Hindlimb muscle (tissue), 1 donor: ENCODE measurements around the gene PRKCD. TPM values are rescaled to one million over a fixed set of nuclear protein-coding genes. Genes with fewer than 3 reads are reported as not detected.

Experiments
- DNase-seq: peaks from one replicate; pipeline ENCODE4 v3.0.0-alpha.2; 2013
- polyA plus RNA-seq: library from polyadenylated mRNA; unstranded; fragments of 120-200 nt; gene quantifications from one replicate; pipeline ENCODE4 v1.2.1, GENCODE V29; 2013; ENCODE audit not compliant: insufficient read length

PRKCD gene
- polyA plus RNA-seq, 1 donor = 8.2 TPM

GRCh38 chr3:53171827-53172505 lies 11.0 kb downstream of the PRKCD start:
- DNase-seq = no peak

GRCh38 chr3:53173107-53173506 lies 12.1 kb downstream of the PRKCD start:
- no peak for DNase-seq

GRCh38 chr3:53174346-53175250 lies 13.6 kb downstream of the PRKCD start:
- DNase-seq = no peak

- DNase-seq = no peak
Observed at GRCh38 chr3:53175613-53176540, 14.9 kb downstream of the PRKCD start.

GRCh38 chr3:53178246-53178645 lies 17.2 kb downstream of the PRKCD start:
- DNase-seq = no peak

- DNase-seq = no peak
Observed at GRCh38 chr3:53179580-53179979, 18.6 kb downstream of the PRKCD start.

- DNase-seq = no peak
Observed at GRCh38 chr3:53180305-53181023, 19.5 kb downstream of the PRKCD start.

- DNase-seq = no peak
Observed at GRCh38 chr3:53181024-53181371, 20.0 kb downstream of the PRKCD start.

- DNase-seq = no peak
Observed at GRCh38 chr3:53181528-53181927, 20.5 kb downstream of the PRKCD start.

GRCh38 chr3:53182764-53183355 lies 21.9 kb downstream of the PRKCD start:
- no peak for DNase-seq

- DNase-seq = no peak
Observed at GRCh38 chr3:53183514-53183913, 22.5 kb downstream of the PRKCD start.

GRCh38 chr3:53184701-53185100 lies 23.7 kb downstream of the PRKCD start:
- no peak for DNase-seq

- DNase-seq = no peak
Observed at GRCh38 chr3:53185761-53186465, 24.9 kb downstream of the PRKCD start.

GRCh38 chr3:53186726-53187125 lies 25.7 kb downstream of the PRKCD start:
- no peak for DNase-seq

GRCh38 chr3:53187430-53187829 lies 26.4 kb downstream of the PRKCD start:
- DNase-seq = no peak

- DNase-seq = no peak
Observed at GRCh38 chr3:53188136-53188685, 27.2 kb downstream of the PRKCD start.

GRCh38 chr3:53188720-53189119 lies 27.7 kb downstream of the PRKCD start:
- DNase-seq = no peak

GRCh38 chr3:53189276-53189675 lies 28.3 kb downstream of the PRKCD start:
- DNase-seq = no peak

GRCh38 chr3:53190659-53191058 lies 29.6 kb downstream of the PRKCD start:
- no peak for DNase-seq

- no peak for DNase-seq
Observed at GRCh38 chr3:53191836-53192480, 30.9 kb downstream of the PRKCD start.
